DND-41 (cell line): Measurements from ENCODE around the gene SH3GLB1.

Source experiments
- ATAC-seq: fragments of 200-7000 bp; cut with Tn5 transposase; 3 replicates; pipeline ENCODE4 v1.9.1; 2021; ENCODE audit warnings: low read depth; ENCODE audit not compliant: insufficient read depth
- DNase-seq: peaks from one replicate; pipeline ENCODE4 v3.0.0-alpha.2; 2020
- H2AFZ ChIP-seq: 2 replicates; pipeline ENCODE4 v1.6.0; 2012; ENCODE audit warnings: low read depth, low read length
- H3K27ac ChIP-seq: 2 replicates; pipeline ENCODE4 v1.5.1; 2012; ENCODE audit warnings: low read length, inconsistent platforms
- H3K27me3 ChIP-seq: fragments of 200-600 bp; sonication (generic); 2 replicates; pipeline ENCODE4 v1.6.0; 2012; ENCODE audit warnings: low read length, mild to moderate bottlenecking, inconsistent platforms; ENCODE audit not compliant: insufficient read depth, poor library complexity
- H3K36me3 ChIP-seq: 2 replicates; pipeline ENCODE4 v1.5.1; 2012; ENCODE audit warnings: low read length, inconsistent platforms; ENCODE audit not compliant: insufficient read depth
- H3K4me1 ChIP-seq: 2 replicates; pipeline ENCODE4 v1.5.1; 2012; ENCODE audit warnings: mild to moderate bottlenecking, low read length; ENCODE audit not compliant: insufficient read depth
- H3K4me2 ChIP-seq: 2 replicates; pipeline ENCODE4 v1.6.0; 2012; ENCODE audit warnings: mild to moderate bottlenecking, moderate library complexity, low read length, inconsistent platforms; ENCODE audit not compliant: insufficient read depth
- H3K4me3 ChIP-seq, 2 experiments: fragments of 200-600 bp in 1 of 2; shearing (Covaris generic) in 1 of 2; 2 replicates each; pipeline ENCODE4 v1.5.1; 2012 to 2016; ENCODE audit warnings: inconsistent platforms in 2 of 2, low read length in 2 of 2, mild to moderate bottlenecking in 2 of 2, low read depth in 1 of 2, moderate library complexity in 1 of 2
- H3K79me2 ChIP-seq: 2 replicates; pipeline ENCODE4 v1.6.0; 2012; ENCODE audit warnings: low read length, inconsistent platforms; ENCODE audit not compliant: insufficient read depth
- H3K9ac ChIP-seq: 2 replicates; pipeline ENCODE4 v1.6.0; 2012; ENCODE audit warnings: low read depth, mild to moderate bottlenecking, inconsistent platforms, low read length, moderate library complexity
- H3K9me3 ChIP-seq: 2 replicates; pipeline ENCODE4 v1.5.1; 2012; ENCODE audit warnings: low read length, moderate library complexity, mild to moderate bottlenecking, inconsistent platforms; ENCODE audit not compliant: insufficient read depth, severe bottlenecking
- H4K20me1 ChIP-seq: 2 replicates; pipeline ENCODE4 v1.6.0; 2012; ENCODE audit warnings: low read length; ENCODE audit not compliant: insufficient read depth
- EZH2 ChIP-seq: IDR thresholded peaks from 3 replicates; pipeline ENCODE4 v1.6.1; 2012; ENCODE audit warnings: borderline replicate concordance, low read depth, mild to moderate bottlenecking, moderate library complexity, low read length, inconsistent platforms; ENCODE audit not compliant: severe bottlenecking
- TF ChIP-seq, protein P1 (sequence below): IDR thresholded peaks from 2 replicates; pipeline ENCODE4 v1.5.1; 2012; ENCODE audit warnings: borderline replicate concordance, low read length, moderate library complexity, mild to moderate bottlenecking; ENCODE audit not compliant: poor library complexity, severe bottlenecking; ENCODE audit errors: extremely low read depth

SH3GLB1 gene

DNA sequence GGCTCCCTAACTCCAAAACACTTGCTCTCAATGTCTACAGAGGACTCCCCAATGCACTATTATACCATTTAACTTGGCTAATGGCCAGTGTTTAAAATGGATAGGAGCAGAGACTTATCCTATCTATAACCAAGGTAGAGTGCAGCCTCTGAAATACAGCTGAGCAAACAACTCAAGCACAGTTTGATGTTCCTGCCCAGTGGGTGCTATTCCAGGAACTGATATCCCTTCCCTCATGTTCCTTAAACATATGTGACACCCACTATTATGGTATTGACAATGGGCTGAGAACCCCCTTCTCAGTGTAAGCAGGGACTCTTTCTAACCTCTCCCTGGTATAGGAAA is 51.7 kb downstream of the SH3GLB1 start:
- ATAC-seq (no peak), DNase-seq (no peak)
- Histone ChIP-seq H4K20me1 (no peaks in the 10 kb centered on the region), H3K4me3 (no peak overlapping the region), H3K79me2 (no peaks in the 10 kb centered on the region), H3K36me3 (no peaks in the 10 kb centered on the region), H3K27me3 (no peaks in the 10 kb centered on the region), H3K4me2 (no peak overlapping the region), H3K9me3 (no peaks in the 10 kb centered on the region), H3K4me1 (no peaks in the 10 kb centered on the region), H3K9ac (no peak overlapping the region), H3K27ac (no peak overlapping the region), H2AFZ (no peak overlapping the region)
- TF ChIP-seq, protein P1, sequence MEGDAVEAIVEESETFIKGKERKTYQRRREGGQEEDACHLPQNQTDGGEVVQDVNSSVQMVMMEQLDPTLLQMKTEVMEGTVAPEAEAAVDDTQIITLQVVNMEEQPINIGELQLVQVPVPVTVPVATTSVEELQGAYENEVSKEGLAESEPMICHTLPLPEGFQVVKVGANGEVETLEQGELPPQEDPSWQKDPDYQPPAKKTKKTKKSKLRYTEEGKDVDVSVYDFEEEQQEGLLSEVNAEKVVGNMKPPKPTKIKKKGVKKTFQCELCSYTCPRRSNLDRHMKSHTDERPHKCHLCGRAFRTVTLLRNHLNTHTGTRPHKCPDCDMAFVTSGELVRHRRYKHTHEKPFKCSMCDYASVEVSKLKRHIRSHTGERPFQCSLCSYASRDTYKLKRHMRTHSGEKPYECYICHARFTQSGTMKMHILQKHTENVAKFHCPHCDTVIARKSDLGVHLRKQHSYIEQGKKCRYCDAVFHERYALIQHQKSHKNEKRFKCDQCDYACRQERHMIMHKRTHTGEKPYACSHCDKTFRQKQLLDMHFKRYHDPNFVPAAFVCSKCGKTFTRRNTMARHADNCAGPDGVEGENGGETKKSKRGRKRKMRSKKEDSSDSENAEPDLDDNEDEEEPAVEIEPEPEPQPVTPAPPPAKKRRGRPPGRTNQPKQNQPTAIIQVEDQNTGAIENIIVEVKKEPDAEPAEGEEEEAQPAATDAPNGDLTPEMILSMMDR = no peak
- TF ChIP-seq EZH2 = no peak

DNA sequence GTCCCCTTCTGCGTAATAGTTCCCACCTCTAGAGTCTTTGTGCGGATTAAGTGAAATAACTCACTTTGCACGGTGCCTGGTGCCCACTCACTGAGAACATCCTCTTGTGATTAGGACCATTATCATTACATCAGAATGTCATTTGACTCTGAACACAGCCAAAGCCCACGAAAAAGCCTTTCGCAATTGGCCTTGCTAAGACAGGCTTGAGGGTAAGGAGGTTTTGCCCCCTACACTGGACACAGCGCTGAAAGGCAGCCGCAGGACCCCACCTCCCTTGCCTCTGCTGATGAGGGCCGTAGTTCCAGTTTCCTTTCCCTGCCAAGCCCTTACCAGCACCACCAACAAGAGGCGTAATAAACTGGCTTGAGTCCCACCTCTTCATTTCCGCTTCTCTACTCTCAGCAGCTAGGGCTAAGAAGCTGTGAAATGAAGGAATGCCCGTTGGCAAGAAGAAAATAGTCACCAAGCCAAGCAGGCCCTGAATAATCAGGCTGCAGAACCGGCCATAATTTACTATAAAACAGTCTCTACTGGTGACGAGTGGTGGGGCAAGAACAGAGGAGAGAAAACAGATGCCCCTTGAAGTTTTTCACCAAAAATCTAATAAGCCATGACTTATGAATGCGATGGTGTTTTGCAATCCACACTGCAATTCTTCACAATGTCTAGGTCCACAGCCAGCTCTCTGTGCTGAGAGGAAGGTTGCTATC is 53.1 kb downstream of the SH3GLB1 start:
- no peak overlapping the region for H3K4me3 ChIP-seq
- H4K20me1 ChIP-seq = no peaks in the 10 kb centered on the region
- ATAC-seq (no peak), DNase-seq (no peak)
- no peaks in the 10 kb centered on the region for H3K79me2 ChIP-seq
- H3K27ac ChIP-seq = no peak overlapping the region
- H3K9me3 ChIP-seq = no peaks in the 10 kb centered on the region
- H3K4me1 ChIP-seq = no peaks in the 10 kb centered on the region
- H3K9ac ChIP-seq = no peak overlapping the region
- H2AFZ ChIP-seq = no peak overlapping the region
- no peaks in the 10 kb centered on the region for H3K27me3 ChIP-seq
- no peak overlapping the region for H3K4me2 ChIP-seq
- no peak for TF ChIP-seq EZH2
- TF ChIP-seq, protein P1 = no peak
- no peaks in the 10 kb centered on the region for H3K36me3 ChIP-seq

DNA sequence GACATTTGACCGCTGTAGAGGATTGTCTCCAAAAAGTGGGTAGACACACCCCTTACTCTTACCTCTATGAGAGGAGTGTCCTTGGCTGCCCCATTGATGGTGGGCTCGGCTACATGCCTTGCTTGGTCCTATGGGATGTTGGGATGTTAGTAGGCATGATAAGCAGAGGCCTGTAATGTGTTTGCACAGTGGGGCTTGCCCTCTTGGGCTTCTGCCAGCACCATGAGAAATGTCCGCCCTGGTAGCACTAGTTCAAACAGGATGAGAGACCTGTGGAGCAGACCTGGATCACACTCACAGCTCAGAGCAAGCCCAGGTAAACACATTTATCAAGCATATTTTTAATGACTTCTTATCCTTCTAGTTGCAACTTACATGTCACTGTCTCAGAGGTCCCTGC is 54.2 kb downstream of the SH3GLB1 start:
- no peak overlapping the region for H3K4me2 ChIP-seq
- no peaks in the 10 kb centered on the region for H3K79me2 ChIP-seq

More for the DNA sequence above, 54.2 kb downstream of the SH3GLB1 start:
- Histone ChIP-seq H2AFZ (no peak overlapping the region), H3K36me3 (no peaks in the 10 kb centered on the region), H3K9me3 (no peaks in the 10 kb centered on the region), H3K27me3 (no peaks in the 10 kb centered on the region), H4K20me1 (no peaks in the 10 kb centered on the region), H3K27ac (no peak overlapping the region), H3K9ac (no peak overlapping the region), H3K4me1 (no peaks in the 10 kb centered on the region), H3K4me3 (no peak overlapping the region)
- DNase-seq (no peak), ATAC-seq (no peak)
- TF ChIP-seq EZH2 = no peak
- TF ChIP-seq, protein P1 = no peak
